Measurements from ENCODE around the gene SIMC1. TPM values are rescaled to one million over a fixed set of nuclear protein-coding genes. Genes with fewer than 3 reads are reported as not detected.
A peak's percentile ranks its signal among the peaks of the same experiment; 100 is the strongest.

The SIMC1 gene
- total RNA-seq, 1 experiment from 2014 or later = 25.4 TPM

- Mint-ChIP-seq H3K4me1 (ENCODE audit: insufficient read depth, unreplicated experiment) (peaks cover 4% of the 10 kb centered on the region), H3K27ac (ENCODE audit: low read depth, unreplicated experiment) (peak overlapping the region; percentile 22), H3K27me3 (ENCODE audit: insufficient read depth, unreplicated experiment) (no peaks in the 10 kb centered on the region), H3K9me3 (ENCODE audit: unreplicated experiment) (no peaks in the 10 kb centered on the region), H3K4me3 (ENCODE audit: unreplicated experiment) (no peak overlapping the region), H3K36me3 (ENCODE audit: insufficient read depth, unreplicated experiment) (peaks cover 86% of the 10 kb centered on the region)
- CTCF ChIA-PET = interaction anchor here (0.5 to 0.7 kb wide), 3 partner anchors 25 to 1681 kb away, joined by 3 to 5 read pairs (median 3); no protein-coding TSS in a partner anchor
- no peak for TF ChIP-seq CTCF (IDR thresholded peaks at IDR 0.05; ENCODE audit: unreplicated experiment)
- no TSS peak for BruUV-seq (replicated peaks)
- POLR2A ChIA-PET = interaction anchor here (0.8 to 6.7 kb wide), 11 partner anchors 7 to 619 kb away, joined by 3 to 110 read pairs (median 4); partner anchors contain the start of genes CLTB, KIAA1191 and TSPAN17
- DNase-seq (ENCODE audit: unreplicated experiment) = no peak
- intact Hi-C loops (cut with micrococcal nuclease) = no loop called here
These were observed 153.8 kb downstream of the SIMC1 start for GRCh38 chr5:176391999-176392398.

GRCh38 chr5:176392526-176392925, 154.3 kb downstream of the SIMC1 start:
- no peak for DNase-seq (ENCODE audit: unreplicated experiment)
- Mint-ChIP-seq H3K27ac (ENCODE audit: low read depth, unreplicated experiment) (peak overlapping the region; percentile 22), H3K36me3 (ENCODE audit: insufficient read depth, unreplicated experiment) (peaks cover 85% of the 10 kb centered on the region), H3K4me3 (ENCODE audit: unreplicated experiment) (no peak overlapping the region), H3K9me3 (ENCODE audit: unreplicated experiment) (no peaks in the 10 kb centered on the region), H3K27me3 (ENCODE audit: insufficient read depth, unreplicated experiment) (no peaks in the 10 kb centered on the region), H3K4me1 (ENCODE audit: insufficient read depth, unreplicated experiment) (no peaks in the 10 kb centered on the region)
- no peak for TF ChIP-seq CTCF (IDR thresholded peaks at IDR 0.05; ENCODE audit: unreplicated experiment)
- intact Hi-C loops (cut with micrococcal nuclease) = no loop called here
- no TSS peak for BruUV-seq (replicated peaks)
- POLR2A ChIA-PET = interaction anchor here (0.8 to 2.1 kb wide), 6 partner anchors 12 to 620 kb away, joined by 3 to 8 read pairs (median 4); partner anchors contain the start of genes KIAA1191 and TSPAN17
- CTCF ChIA-PET = interaction anchor here (0.6 to 0.7 kb wide), 2 partner anchors 488 to 1681 kb away, joined by 3 to 5 read pairs; no protein-coding TSS in a partner anchor

GRCh38 chr5:176394096-176394495, 155.9 kb downstream of the SIMC1 start:
- no TSS peak for BruUV-seq (replicated peaks)
- CTCF ChIA-PET = interaction anchor here (0.7 to 1.8 kb wide), 4 partner anchors 22 to 179 kb away, joined by 3 to 7 read pairs (median 4); partner anchors contain the start of genes CLTB and FAF2
- Mint-ChIP-seq H3K4me1 (ENCODE audit: insufficient read depth, unreplicated experiment) (no peaks in the 10 kb centered on the region), H3K27me3 (ENCODE audit: insufficient read depth, unreplicated experiment) (no peaks in the 10 kb centered on the region), H3K36me3 (ENCODE audit: insufficient read depth, unreplicated experiment) (peaks cover 86% of the 10 kb centered on the region), H3K27ac (ENCODE audit: low read depth, unreplicated experiment) (no peak overlapping the region), H3K9me3 (ENCODE audit: unreplicated experiment) (no peaks in the 10 kb centered on the region), H3K4me3 (ENCODE audit: unreplicated experiment) (no peak overlapping the region)
- POLR2A ChIA-PET = interaction anchor here (0.6 to 2.1 kb wide), 4 partner anchors 9 to 670 kb away, joined by 3 to 8 read pairs (median 4); partner anchors contain the start of genes KIAA1191 and RNF44
- DNase-seq (ENCODE audit: unreplicated experiment) = no peak
- TF ChIP-seq CTCF (IDR thresholded peaks at IDR 0.05; ENCODE audit: unreplicated experiment) = no peak
- intact Hi-C loops (cut with micrococcal nuclease) = no loop called here

- Mint-ChIP-seq H3K27me3 (ENCODE audit: insufficient read depth, unreplicated experiment) (no peaks in the 10 kb centered on the region), H3K9me3 (ENCODE audit: unreplicated experiment) (no peaks in the 10 kb centered on the region), H3K4me3 (ENCODE audit: unreplicated experiment) (no peak overlapping the region), H3K36me3 (ENCODE audit: insufficient read depth, unreplicated experiment) (peaks cover 80% of the 10 kb centered on the region), H3K27ac (ENCODE audit: low read depth, unreplicated experiment) (peak overlapping the region; percentile 63), H3K4me1 (ENCODE audit: insufficient read depth, unreplicated experiment) (peaks cover 1% of the 10 kb centered on the region)
- ChIA-PET POLR2A (interaction anchor here (0.7 to 1.4 kb wide), 3 partner anchors 53 to 669 kb away, joined by 3 to 4 read pairs (median 3); partner anchors contain the start of genes FAF2 and RNF44), CTCF (interaction anchor here (0.6 to 1.8 kb wide), 7 partner anchors 10 to 178 kb away, joined by 3 to 7 read pairs (median 3); partner anchors contain the start of genes CLTB and FAF2)
- BruUV-seq (replicated peaks) = no TSS peak
- no peak for TF ChIP-seq CTCF (IDR thresholded peaks at IDR 0.05; ENCODE audit: unreplicated experiment)
- DNase-seq (ENCODE audit: unreplicated experiment) = no peak
- intact Hi-C loops (cut with micrococcal nuclease) = no loop called here
These were observed 156.9 kb downstream of the SIMC1 start for GRCh38 chr5:176394881-176395675.
